Fibroblast of lung (primary cell): Measurements from ENCODE around the gene NR5A1. TPM values are rescaled to one million over a fixed set of nuclear protein-coding genes. Genes with fewer than 3 reads are reported as not detected.

Experiments
- DNase-seq, 2 donors: peaks; one replicate each; pipeline versions ENCODE4 v3.0.0 to v3.0.0-alpha.2; 2010; ENCODE audit warnings: low read depth in 2 of 2
- H2AFZ ChIP-seq: 2 replicates; pipeline ENCODE4 v1.5.1; 2012; ENCODE audit warnings: low read length, control low read depth, inconsistent platforms
- H3K27ac ChIP-seq: 2 replicates; pipeline ENCODE4 v1.5.1; 2011; ENCODE audit warnings: low read length, control low read depth; ENCODE audit not compliant: insufficient read depth
- H3K27me3 ChIP-seq: 2 replicates; pipeline ENCODE4 v1.5.1; 2011; ENCODE audit warnings: mild to moderate bottlenecking, low read length; ENCODE audit not compliant: control insufficient read depth, insufficient read depth
- H3K36me3 ChIP-seq: 2 replicates; pipeline ENCODE4 v1.5.1; 2011; ENCODE audit warnings: low read length; ENCODE audit not compliant: control insufficient read depth, insufficient read depth
- H3K4me1 ChIP-seq: 2 replicates; pipeline ENCODE4 v1.5.1; 2011; ENCODE audit warnings: low read length; ENCODE audit not compliant: control insufficient read depth, insufficient read depth; ENCODE audit errors: extremely low read depth
- H3K4me2 ChIP-seq: 2 replicates; pipeline ENCODE4 v1.5.1; 2011; ENCODE audit warnings: low read length, control low read depth; ENCODE audit not compliant: insufficient read depth; ENCODE audit errors: extremely low read depth
- H3K4me3 ChIP-seq, 4 experiments: fragments of 200-600 bp in 1 of 4; sonication (generic) in 1 of 4; replicated peaks in 1 of 4; 2 replicates each; pipeline ENCODE4 v1.5.1; 2011 to 2016; ENCODE audit warnings: low read length in 4 of 4, low read depth in 3 of 4, mild to moderate bottlenecking in 3 of 4, control low read depth in 2 of 4, inconsistent platforms in 1 of 4, mixed read lengths in 1 of 4; ENCODE audit not compliant: insufficient read depth in 1 of 4; ENCODE audit errors: control extremely low read depth in 1 of 4
- H3K79me2 ChIP-seq: 2 replicates; pipeline ENCODE4 v1.5.1; 2012; ENCODE audit warnings: mild to moderate bottlenecking, low read length, inconsistent platforms; ENCODE audit not compliant: control insufficient read depth, insufficient read depth
- H3K9ac ChIP-seq: 2 replicates; pipeline ENCODE4 v1.5.1; 2011; ENCODE audit warnings: mild to moderate bottlenecking, low read length, control low read depth; ENCODE audit not compliant: insufficient read depth
- H3K9me3 ChIP-seq: 2 replicates; pipeline ENCODE4 v1.5.1; 2012; ENCODE audit warnings: low read depth, low read length; ENCODE audit not compliant: control insufficient read depth, insufficient read depth
- H4K20me1 ChIP-seq: 2 replicates; pipeline ENCODE4 v1.5.1; 2011; ENCODE audit warnings: low read length; ENCODE audit not compliant: control insufficient read depth, insufficient read depth; ENCODE audit errors: extremely low read depth
- CTCF ChIP-seq, 2 donors: IDR thresholded peaks in 1 of 2; conservative IDR thresholded peaks in 1 of 2; 1 replicate in 1 of 2; 2 replicates in 1 of 2; pipeline ENCODE4 v1.5.1; 2011 to 2012; ENCODE audit warnings: low read length in 2 of 2, control low read depth in 1 of 2, inconsistent platforms in 1 of 2, low read depth in 1 of 2, mild to moderate bottlenecking in 1 of 2
- EZH2 ChIP-seq: IDR thresholded peaks from 2 replicates; pipeline ENCODE4 v1.5.1; 2012; ENCODE audit warnings: low read length, control low read depth, mild to moderate bottlenecking; ENCODE audit errors: missing control alignments
- polyA plus RNA-seq, 2 donors: library from polyadenylated mRNA; depleted of rRNA in 1 of 2; stranded (reverse) in 1 of 2; unstranded in 1 of 2; fragments of >200 nt; gene quantifications; 2 replicates each; pipeline ENCODE4 v1.2.1, GENCODE V29; 2011 to 2012; ENCODE audit warnings: missing spikeins in 1 of 2
- total RNA-seq: library from RNA; depleted of rRNA; stranded (reverse); fragments of >200 nt; gene quantifications from 2 replicates; pipeline ENCODE4 v1.2.1, GENCODE V29; 2014

Gene NR5A1
- total and polyA plus RNA-seq, 2 donors (not counting 1 experiment from before 2014, with no cell fraction given), result not detected

- Histone ChIP-seq H3K79me2 (no peaks in the 10 kb centered on the region), H3K9me3 (no peaks in the 10 kb centered on the region), H3K9ac (no peak overlapping the region), H3K4me2 (no peak overlapping the region), H3K36me3 (no peaks in the 10 kb centered on the region), H3K4me1 (no peaks in the 10 kb centered on the region), H3K27me3 (peaks cover 33% of the 10 kb centered on the region), H2AFZ (no peak overlapping the region), H3K4me3 (no peak overlapping the region), H3K27ac (no peak overlapping the region), H4K20me1 (no peaks in the 10 kb centered on the region)
- DNase-seq, result no peak
- TF ChIP-seq EZH2, result no peak
- TF ChIP-seq CTCF (conservative IDR thresholded peaks at IDR 0.05 in 1 of 2, IDR thresholded peaks at IDR 0.05 in 1 of 2; ENCODE audit: low read depth in 1 of 2, low read length in 2 of 2), result no peak
Observed at GRCh38 chr9:124452326-124452725, 54.9 kb downstream of the NR5A1 start.

GRCh38 chr9:124450931-124451661 lies 56.1 kb downstream of the NR5A1 start:
- TF ChIP-seq CTCF (conservative IDR thresholded peaks at IDR 0.05 in 1 of 2, IDR thresholded peaks at IDR 0.05 in 1 of 2; ENCODE audit: low read depth in 1 of 2, low read length in 2 of 2) (no peak), EZH2 (no peak)
- H3K4me2 ChIP-seq, result peak overlapping the region; percentile 71
- H3K27me3 ChIP-seq, result peaks cover 30% of the 10 kb centered on the region
- H3K27ac ChIP-seq, result no peak overlapping the region
- no peaks in the 10 kb centered on the region for H3K4me1 ChIP-seq
- no peak overlapping the region for H2AFZ ChIP-seq
- no peaks in the 10 kb centered on the region for H4K20me1 ChIP-seq
- H3K4me3 ChIP-seq, result no peak overlapping the region
- H3K9me3 ChIP-seq, result no peaks in the 10 kb centered on the region
- no peak for DNase-seq
- no peaks in the 10 kb centered on the region for H3K36me3 ChIP-seq
- no peaks in the 10 kb centered on the region for H3K79me2 ChIP-seq
- H3K9ac ChIP-seq, result no peak overlapping the region

- TF ChIP-seq EZH2 (no peak), CTCF (conservative IDR thresholded peaks at IDR 0.05 in 1 of 2, IDR thresholded peaks at IDR 0.05 in 1 of 2; ENCODE audit: low read depth in 1 of 2, low read length in 2 of 2) (no peak)
- H3K4me1 ChIP-seq, result no peaks in the 10 kb centered on the region
- peak within 1 kb of the TSS in 3 of 4 experiments; percentile 7 to 17 (median 8) for H3K4me3 ChIP-seq
- H3K4me2 ChIP-seq, result peak within 1 kb of the TSS; percentile 71
- H3K27ac ChIP-seq, result no peak within 1 kb of the TSS
- H3K79me2 ChIP-seq, result no peaks in the 10 kb centered on the region
- H2AFZ ChIP-seq, result peak within 1 kb of the TSS; percentile 20
- DNase-seq, result peak; percentile 28 to 37
- H4K20me1 ChIP-seq, result no peaks in the 10 kb centered on the region
- H3K36me3 ChIP-seq, result no peaks in the 10 kb centered on the region
- no peak within 1 kb of the TSS for H3K9ac ChIP-seq
- no peaks in the 10 kb centered on the region for H3K9me3 ChIP-seq
- peaks cover 30% of the 10 kb centered on the region for H3K27me3 ChIP-seq
Observed at GRCh38 chr9:124450241-124450924, 56.8 kb downstream of the NR5A1 start, which contains the start of gene ADGRD2. ADGRD2 (plus strand) TSS chr9:124450451; CDS start chr9:124451667, 1,216 bp downstream.
